Measurements from ENCODE around the gene PRR16. TPM values are rescaled to one million over a fixed set of nuclear protein-coding genes. Genes with fewer than 3 reads are reported as not detected.

The PRR16 gene
- total RNA-seq, 1 donor from 2014 or later, result 4.7 TPM

DNA sequence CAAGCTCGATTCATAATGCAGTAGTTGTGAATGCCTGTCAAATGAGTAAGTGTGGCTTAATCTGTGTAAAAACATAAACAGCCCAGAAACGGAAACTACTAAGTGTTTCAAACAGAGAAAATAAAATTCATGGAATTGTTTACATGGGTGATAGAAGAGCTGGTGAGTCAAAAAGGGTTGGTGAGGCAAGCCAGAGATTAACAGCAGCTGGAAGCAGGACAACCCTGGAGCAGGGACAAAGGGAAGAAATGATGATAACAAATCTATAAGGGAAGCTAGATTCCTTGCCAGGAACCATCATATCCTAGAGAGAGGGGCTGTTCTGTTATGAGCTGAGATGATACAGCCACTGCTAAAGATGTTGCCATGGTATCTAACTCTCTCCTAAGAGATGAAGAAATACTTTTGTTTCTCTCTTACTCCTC lies 18.0 kb upstream of the PRR16 start:
- Histone ChIP-seq H3K36me3 (ENCODE audit: control insufficient read depth in 3 of 3, insufficient read depth in 3 of 3, low read length in 3 of 3) (no peaks in the 10 kb centered on the region), H3K9ac (ENCODE audit: low read depth in 1 of 3, low read length in 3 of 3) (no peak overlapping the region), H3K27ac (ENCODE audit: low read depth, low read length) (no peak overlapping the region)

DNA sequence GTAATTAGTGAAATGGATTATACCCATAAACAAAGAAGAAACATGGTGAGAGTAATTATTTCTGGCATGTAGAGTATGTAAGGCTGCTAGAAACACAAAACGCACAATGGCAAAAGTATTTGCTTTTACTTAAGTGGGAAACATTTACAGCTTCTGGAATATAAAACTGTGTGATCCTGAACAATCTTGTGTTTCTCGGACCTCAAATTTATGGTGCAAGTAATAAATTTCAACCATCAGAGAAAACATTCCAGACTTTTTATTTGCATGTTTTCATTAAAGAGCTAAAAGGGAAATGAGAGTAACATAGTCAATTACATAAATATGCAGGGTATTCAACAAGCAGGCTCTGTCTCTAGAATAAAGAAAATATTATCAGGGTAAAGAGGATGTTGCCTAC lies 17.2 kb upstream of the PRR16 start:
- H3K27me3 ChIP-seq (ENCODE audit: control insufficient read depth in 3 of 3, insufficient read depth in 3 of 3, low read length in 3 of 3), result no peaks in the 10 kb centered on the region
- no peak overlapping the region for H3K9ac ChIP-seq (ENCODE audit: low read depth in 1 of 3, low read length in 3 of 3)
- no peak overlapping the region for H3K27ac ChIP-seq (ENCODE audit: low read depth, low read length)

More for the DNA sequence above, 18.0 kb upstream of the PRR16 start:
- Histone ChIP-seq H3K4me1 (ENCODE audit: control insufficient read depth in 3 of 3, insufficient read depth in 3 of 3, low read length in 3 of 3) (peaks cover 6 to 15% (median 8%) of the 10 kb centered on the region in 3 donors), H3K27me3 (ENCODE audit: control insufficient read depth in 3 of 3, insufficient read depth in 3 of 3, low read length in 3 of 3) (no peaks in the 10 kb centered on the region), H3K4me3 (ENCODE audit: low read length in 3 of 3) (no peak overlapping the region), H3K9me3 (ENCODE audit: control insufficient read depth in 3 of 3, low read length in 3 of 3) (no peaks in the 10 kb centered on the region)

DNA sequence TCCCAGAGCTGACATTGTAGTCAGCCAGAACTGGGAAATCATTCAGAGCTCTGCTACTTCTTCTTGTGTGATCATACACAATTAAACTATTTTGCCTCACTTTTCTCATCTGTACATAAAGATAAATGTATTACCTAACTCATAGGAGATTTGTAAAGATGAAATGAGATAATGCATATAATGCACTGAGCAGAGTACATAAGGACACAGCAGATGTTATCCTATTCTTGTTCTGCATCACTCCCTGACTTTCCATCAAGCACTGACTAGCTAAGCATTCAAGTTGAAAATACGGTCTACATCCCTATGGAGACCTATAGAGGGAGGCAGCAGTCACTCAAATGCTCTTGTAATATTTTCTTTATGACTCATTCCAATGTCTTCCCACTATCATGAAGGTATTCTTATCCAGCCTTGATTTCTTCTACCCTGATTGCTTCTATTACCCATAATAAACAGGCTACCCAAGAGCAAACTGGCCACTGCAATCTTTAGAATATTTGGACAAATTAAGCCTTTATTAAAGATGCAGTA lies 16.3 kb upstream of the PRR16 start:
- Histone ChIP-seq H3K27ac (ENCODE audit: low read depth, low read length) (no peak overlapping the region), H3K27me3 (ENCODE audit: control insufficient read depth in 3 of 3, insufficient read depth in 3 of 3, low read length in 3 of 3) (no peaks in the 10 kb centered on the region), H3K4me1 (ENCODE audit: control insufficient read depth in 3 of 3, insufficient read depth in 3 of 3, low read length in 3 of 3) (peaks cover 8 to 12% (median 8%) of the 10 kb centered on the region in 3 donors), H3K36me3 (ENCODE audit: control insufficient read depth in 3 of 3, insufficient read depth in 3 of 3, low read length in 3 of 3) (no peaks in the 10 kb centered on the region), H3K9ac (ENCODE audit: low read depth in 1 of 3, low read length in 3 of 3) (no peak overlapping the region), H3K9me3 (ENCODE audit: control insufficient read depth in 3 of 3, low read length in 3 of 3) (no peaks in the 10 kb centered on the region), H3K4me3 (ENCODE audit: low read length in 3 of 3) (no peak overlapping the region)

More for the DNA sequence above, 17.2 kb upstream of the PRR16 start:
- H3K9me3 ChIP-seq (ENCODE audit: control insufficient read depth in 3 of 3, low read length in 3 of 3), result no peaks in the 10 kb centered on the region
- H3K4me1 ChIP-seq (ENCODE audit: control insufficient read depth in 3 of 3, insufficient read depth in 3 of 3, low read length in 3 of 3), result peaks cover 8 to 15% (median 8%) of the 10 kb centered on the region in 3 donors
- no peak overlapping the region for H3K4me3 ChIP-seq (ENCODE audit: low read length in 3 of 3)
- H3K36me3 ChIP-seq (ENCODE audit: control insufficient read depth in 3 of 3, insufficient read depth in 3 of 3, low read length in 3 of 3), result no peaks in the 10 kb centered on the region

DNA sequence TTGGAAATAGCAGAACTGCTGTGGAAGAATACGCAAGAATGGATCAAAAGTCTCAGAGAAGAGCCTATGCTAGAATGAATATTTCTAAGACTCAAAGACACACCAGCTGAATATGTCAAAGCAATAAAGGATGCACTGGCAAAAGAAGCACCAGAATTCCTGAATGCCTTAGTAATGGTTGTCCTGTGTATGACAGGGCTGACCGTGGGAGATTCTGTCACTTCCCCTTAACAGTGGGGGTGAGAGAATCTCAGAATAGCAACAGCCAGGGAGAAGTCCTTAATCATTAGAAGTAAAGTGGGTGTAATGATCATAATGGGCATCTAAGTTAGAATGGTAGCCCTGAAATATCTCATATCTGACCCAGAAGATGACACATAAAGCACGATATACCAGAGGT lies 14.6 kb upstream of the PRR16 start:
- H3K9ac ChIP-seq (ENCODE audit: low read depth in 1 of 3, low read length in 3 of 3), result no peak overlapping the region
- H3K9me3 ChIP-seq (ENCODE audit: control insufficient read depth in 3 of 3, low read length in 3 of 3), result no peaks in the 10 kb centered on the region
- peaks cover 11 to 12% (median 12%) of the 10 kb centered on the region in 3 donors for H3K4me1 ChIP-seq (ENCODE audit: control insufficient read depth in 3 of 3, insufficient read depth in 3 of 3, low read length in 3 of 3)
- no peaks in the 10 kb centered on the region for H3K36me3 ChIP-seq (ENCODE audit: control insufficient read depth in 3 of 3, insufficient read depth in 3 of 3, low read length in 3 of 3)
- H3K4me3 ChIP-seq (ENCODE audit: low read length in 3 of 3), result no peak overlapping the region
- H3K27me3 ChIP-seq (ENCODE audit: control insufficient read depth in 3 of 3, insufficient read depth in 3 of 3, low read length in 3 of 3), result no peaks in the 10 kb centered on the region
- no peak overlapping the region for H3K27ac ChIP-seq (ENCODE audit: low read depth, low read length)

DNA sequence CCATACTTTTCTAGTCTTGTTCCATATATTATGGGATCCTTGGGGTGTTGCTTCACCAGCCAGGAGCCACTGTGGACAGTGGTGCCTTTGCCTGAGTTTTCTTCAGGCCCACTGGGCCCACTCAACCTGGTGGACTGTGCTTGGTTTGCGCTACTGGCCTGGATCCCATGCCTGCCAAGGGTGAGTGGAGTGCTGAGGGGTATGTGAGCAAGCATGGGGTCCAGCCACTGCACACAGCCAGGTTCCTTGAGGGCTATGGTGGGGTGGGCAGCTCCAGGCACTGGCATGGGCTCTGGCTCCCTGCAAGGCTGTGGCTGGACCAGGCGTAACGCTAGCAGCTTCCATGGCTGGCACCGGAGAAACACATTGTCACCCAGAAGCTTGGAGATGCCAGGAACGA lies 13.2 kb upstream of the PRR16 start:
- Histone ChIP-seq H3K4me3 (ENCODE audit: low read length in 3 of 3) (no peak overlapping the region), H3K27me3 (ENCODE audit: control insufficient read depth in 3 of 3, insufficient read depth in 3 of 3, low read length in 3 of 3) (no peaks in the 10 kb centered on the region), H3K27ac (ENCODE audit: low read depth, low read length) (no peak overlapping the region), H3K9ac (ENCODE audit: low read depth in 1 of 3, low read length in 3 of 3) (no peak overlapping the region), H3K36me3 (ENCODE audit: control insufficient read depth in 3 of 3, insufficient read depth in 3 of 3, low read length in 3 of 3) (no peaks in the 10 kb centered on the region), H3K4me1 (ENCODE audit: control insufficient read depth in 3 of 3, insufficient read depth in 3 of 3, low read length in 3 of 3) (peaks cover 11 to 17% (median 14%) of the 10 kb centered on the region in 3 donors), H3K9me3 (ENCODE audit: control insufficient read depth in 3 of 3, low read length in 3 of 3) (no peaks in the 10 kb centered on the region)

GRCh38 chr5:120451445-120451844 lies 12.7 kb upstream of the PRR16 start:
- Histone ChIP-seq H3K9ac (ENCODE audit: low read depth in 1 of 3, low read length in 3 of 3) (no peak overlapping the region), H3K9me3 (ENCODE audit: control insufficient read depth in 3 of 3, low read length in 3 of 3) (no peaks in the 10 kb centered on the region), H3K27ac (ENCODE audit: low read depth, low read length) (no peak overlapping the region), H3K27me3 (ENCODE audit: control insufficient read depth in 3 of 3, insufficient read depth in 3 of 3, low read length in 3 of 3) (no peaks in the 10 kb centered on the region), H3K4me1 (ENCODE audit: control insufficient read depth in 3 of 3, insufficient read depth in 3 of 3, low read length in 3 of 3) (peaks cover 11 to 14% (median 13%) of the 10 kb centered on the region in 3 donors), H3K4me3 (ENCODE audit: low read length in 3 of 3) (no peak overlapping the region), H3K36me3 (ENCODE audit: control insufficient read depth in 3 of 3, insufficient read depth in 3 of 3, low read length in 3 of 3) (no peaks in the 10 kb centered on the region)

- Histone ChIP-seq H3K4me1 (ENCODE audit: control insufficient read depth in 3 of 3, insufficient read depth in 3 of 3, low read length in 3 of 3) (peaks cover 8 to 19% (median 16%) of the 10 kb centered on the region in 3 donors), H3K4me3 (ENCODE audit: low read length in 3 of 3) (no peak overlapping the region), H3K27me3 (ENCODE audit: control insufficient read depth in 3 of 3, insufficient read depth in 3 of 3, low read length in 3 of 3) (no peaks in the 10 kb centered on the region), H3K9ac (ENCODE audit: low read depth in 1 of 3, low read length in 3 of 3) (no peak overlapping the region), H3K27ac (ENCODE audit: low read depth, low read length) (no peak overlapping the region), H3K36me3 (ENCODE audit: control insufficient read depth in 3 of 3, insufficient read depth in 3 of 3, low read length in 3 of 3) (no peaks in the 10 kb centered on the region), H3K9me3 (ENCODE audit: control insufficient read depth in 3 of 3, low read length in 3 of 3) (no peaks in the 10 kb centered on the region)
These were observed 11.6 kb upstream of the PRR16 start for GRCh38 chr5:120452471-120452870.

DNA sequence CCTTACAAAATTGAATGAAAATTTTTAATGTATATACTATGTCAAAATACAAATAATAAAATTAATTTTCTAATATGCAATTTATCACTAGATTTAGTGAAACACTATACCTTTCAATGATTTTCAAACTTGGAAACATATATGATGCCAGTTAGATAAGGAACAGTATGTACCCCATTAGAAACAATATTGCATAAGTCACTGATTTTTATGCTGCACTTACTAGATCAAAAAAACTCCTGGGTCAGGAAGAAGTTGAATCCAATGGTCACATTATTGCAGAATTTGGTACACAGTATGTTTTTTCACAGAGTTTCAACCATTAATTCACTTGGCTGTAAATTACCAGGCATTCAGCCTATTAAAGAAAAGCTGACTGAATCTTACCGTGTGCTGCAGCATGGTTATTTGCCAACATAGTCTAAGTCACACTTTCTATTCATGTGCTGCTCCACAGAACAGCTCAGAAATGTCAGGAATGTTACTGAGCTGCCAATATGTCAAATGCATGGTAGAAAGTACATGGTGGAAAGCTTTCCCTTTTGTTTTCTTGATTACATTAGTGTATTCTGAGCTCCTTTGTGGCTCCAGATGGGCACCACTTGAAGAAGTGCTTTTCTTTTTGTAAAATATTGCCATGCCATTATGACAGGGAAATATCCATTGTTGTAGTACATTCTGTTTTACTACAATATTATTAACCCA lies 9.9 kb upstream of the PRR16 start:
- H3K4me1 ChIP-seq (ENCODE audit: control insufficient read depth in 3 of 3, insufficient read depth in 3 of 3, low read length in 3 of 3), result peaks cover 8 to 20% (median 16%) of the 10 kb centered on the region in 3 donors
- peak overlapping the region; percentile 27 to 52 (median 38) for H3K4me3 ChIP-seq (ENCODE audit: low read length in 3 of 3)
- H3K27ac ChIP-seq (ENCODE audit: low read depth, low read length), result no peak overlapping the region
- H3K9me3 ChIP-seq (ENCODE audit: control insufficient read depth in 3 of 3, low read length in 3 of 3), result no peaks in the 10 kb centered on the region
- no peaks in the 10 kb centered on the region for H3K36me3 ChIP-seq (ENCODE audit: control insufficient read depth in 3 of 3, insufficient read depth in 3 of 3, low read length in 3 of 3)
- peak overlapping the region in 2 of 3 donors; percentile 8 to 54 for H3K9ac ChIP-seq (ENCODE audit: low read depth in 1 of 3, low read length in 3 of 3)
- no peaks in the 10 kb centered on the region for H3K27me3 ChIP-seq (ENCODE audit: control insufficient read depth in 3 of 3, insufficient read depth in 3 of 3, low read length in 3 of 3)

GRCh38 chr5:120456006-120456405 lies 8.1 kb upstream of the PRR16 start:
- Histone ChIP-seq H3K27me3 (ENCODE audit: control insufficient read depth in 3 of 3, insufficient read depth in 3 of 3, low read length in 3 of 3) (no peaks in the 10 kb centered on the region), H3K27ac (ENCODE audit: low read depth, low read length) (no peak overlapping the region), H3K9ac (ENCODE audit: low read depth in 1 of 3, low read length in 3 of 3) (no peak overlapping the region), H3K36me3 (ENCODE audit: control insufficient read depth in 3 of 3, insufficient read depth in 3 of 3, low read length in 3 of 3) (no peaks in the 10 kb centered on the region), H3K4me3 (ENCODE audit: low read length in 3 of 3) (no peak overlapping the region), H3K9me3 (ENCODE audit: control insufficient read depth in 3 of 3, low read length in 3 of 3) (no peaks in the 10 kb centered on the region), H3K4me1 (ENCODE audit: control insufficient read depth in 3 of 3, insufficient read depth in 3 of 3, low read length in 3 of 3) (peaks cover 6 to 16% (median 13%) of the 10 kb centered on the region in 3 donors)

GRCh38 chr5:120457839-120458507 lies 6.1 kb upstream of the PRR16 start:
- Histone ChIP-seq H3K9ac (ENCODE audit: low read depth in 1 of 3, low read length in 3 of 3) (peak overlapping the region in 2 of 3 donors; percentile 34 to 52), H3K27ac (ENCODE audit: low read depth, low read length) (no peak overlapping the region), H3K9me3 (ENCODE audit: control insufficient read depth in 3 of 3, low read length in 3 of 3) (no peaks in the 10 kb centered on the region), H3K4me3 (ENCODE audit: low read length in 3 of 3) (peak overlapping the region; percentile 57 to 72 (median 60)), H3K36me3 (ENCODE audit: control insufficient read depth in 3 of 3, insufficient read depth in 3 of 3, low read length in 3 of 3) (no peaks in the 10 kb centered on the region), H3K4me1 (ENCODE audit: control insufficient read depth in 3 of 3, insufficient read depth in 3 of 3, low read length in 3 of 3) (peaks cover 3 to 16% (median 13%) of the 10 kb centered on the region in 3 donors), H3K27me3 (ENCODE audit: control insufficient read depth in 3 of 3, insufficient read depth in 3 of 3, low read length in 3 of 3) (no peaks in the 10 kb centered on the region)

Measured in skeletal muscle tissue (tissue), 4 donors.